Raji (cell line): ENCODE results near the gene STIM2.

Experiments used
- POLR2A ChIP-seq: IDR thresholded peaks from 2 replicates; pipeline ENCODE4 v1.6.1; 2011; ENCODE audit warnings: low read depth, low read length, control low read depth; ENCODE audit not compliant: insufficient read depth

The STIM2 gene

DNA sequence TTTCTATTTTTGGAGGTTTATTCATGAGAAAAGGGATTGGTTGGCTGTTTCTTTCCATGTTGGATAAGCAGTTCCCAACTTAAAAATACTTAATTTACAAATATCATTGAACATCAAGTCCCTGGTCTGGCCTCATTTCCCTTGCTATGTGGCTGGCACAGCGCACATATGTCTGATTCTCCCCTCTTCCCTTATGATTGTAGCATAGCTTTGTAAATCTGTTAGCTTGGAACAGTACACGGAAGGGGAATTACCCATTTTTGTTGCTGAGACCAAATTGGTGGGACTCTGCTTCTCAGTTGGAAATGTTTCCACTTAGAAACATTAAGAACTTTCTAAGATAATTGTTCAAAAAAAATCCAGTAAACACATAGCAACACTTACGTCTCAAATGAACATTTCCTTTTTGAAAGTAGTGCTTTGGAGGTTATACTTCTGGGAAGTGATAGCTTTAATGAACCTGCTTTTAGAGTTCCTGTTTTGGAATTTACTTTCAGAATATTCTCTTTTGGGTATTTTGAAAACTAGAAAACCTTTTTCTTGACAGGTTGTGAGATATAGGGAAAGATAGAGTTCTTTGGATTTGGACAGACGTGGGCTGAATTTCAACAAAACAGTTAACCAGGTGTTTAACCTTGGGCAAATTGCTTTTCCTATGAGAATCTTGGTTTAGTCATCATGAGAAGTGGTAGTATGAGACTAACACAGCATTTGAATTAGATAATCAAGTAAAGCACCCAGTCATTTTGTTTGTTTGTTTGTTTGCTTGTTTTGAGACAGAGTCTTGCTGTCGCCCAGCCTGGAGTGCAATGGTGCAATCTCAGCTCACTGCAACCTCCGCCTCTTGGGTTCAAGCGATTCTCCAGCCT lies 47.3 kb downstream of the STIM2 start:
- no peak for TF ChIP-seq POLR2A

GRCh38 chr4:26909369-26909768 lies 48.7 kb downstream of the STIM2 start:
- no peak for TF ChIP-seq POLR2A

DNA sequence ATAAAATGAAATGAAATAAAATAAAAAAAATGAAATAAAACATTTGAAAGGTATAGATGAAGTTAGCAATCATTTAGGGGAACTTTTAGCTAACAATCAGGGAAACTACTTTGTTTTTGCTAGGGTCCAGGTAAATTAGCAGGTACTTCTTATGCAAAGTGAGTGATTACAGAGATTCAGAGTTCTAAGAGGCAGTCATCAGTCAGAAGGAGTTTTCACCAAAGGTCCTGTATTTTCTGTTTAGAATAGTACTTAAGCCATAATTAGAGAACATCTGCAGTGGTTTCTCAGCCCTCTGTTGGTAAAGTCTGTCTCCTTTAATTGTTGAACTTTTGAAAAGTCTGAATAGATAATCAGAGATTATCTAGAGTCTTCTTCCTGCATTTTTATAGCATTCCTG lies 50.6 kb downstream of the STIM2 start:
- TF ChIP-seq POLR2A: no peak

DNA sequence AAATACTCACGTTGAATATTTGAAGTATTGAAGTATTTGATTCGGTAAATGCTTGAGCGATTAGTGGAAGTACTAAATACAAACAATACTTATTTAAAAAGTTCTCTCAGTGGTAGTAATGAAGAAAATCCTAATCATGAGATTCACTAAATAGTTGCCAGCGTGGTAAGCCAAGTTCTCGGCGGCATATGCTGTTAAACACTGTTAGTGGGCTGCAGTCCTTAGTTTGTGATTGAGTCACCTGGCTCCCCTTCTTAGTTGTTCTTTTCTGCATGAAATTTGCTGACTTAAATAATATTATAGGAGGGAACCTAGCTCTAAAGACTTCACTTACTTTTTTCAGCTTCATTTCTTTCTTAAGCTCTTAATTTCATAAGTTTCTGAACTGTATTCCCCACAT lies 51.4 kb downstream of the STIM2 start:
- TF ChIP-seq POLR2A: no peak

GRCh38 chr4:26912810-26913209 lies 52.2 kb downstream of the STIM2 start:
- TF ChIP-seq POLR2A: no peak

- no peak for TF ChIP-seq POLR2A
These were observed 55.6 kb downstream of the STIM2 start for GRCh38 chr4:26916195-26916594.

GRCh38 chr4:26930964-26931363 lies 70.3 kb downstream of the STIM2 start:
- TF ChIP-seq POLR2A: no peak

DNA sequence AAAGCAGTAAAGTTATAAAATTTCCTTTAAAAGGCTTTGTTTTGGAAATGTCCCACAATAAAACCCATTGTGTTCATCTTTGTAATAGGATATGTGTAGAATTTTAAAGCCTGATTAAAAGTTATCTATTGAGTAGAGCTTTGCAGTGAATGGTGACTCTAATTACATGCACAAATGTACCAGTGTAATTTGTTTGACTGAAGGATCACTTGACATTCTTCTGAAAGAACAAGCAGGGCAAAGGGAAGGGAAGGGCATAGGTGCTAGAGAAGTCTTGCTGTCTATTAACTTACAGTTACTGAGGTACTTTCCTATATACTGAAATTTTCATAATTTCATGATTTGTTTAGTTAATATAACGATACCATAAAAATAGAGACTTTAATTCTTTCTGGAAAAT lies 70.8 kb downstream of the STIM2 start:
- TF ChIP-seq POLR2A: no peak

- TF ChIP-seq POLR2A: no peak
These were observed 71.3 kb downstream of the STIM2 start for GRCh38 chr4:26931966-26932365.

DNA sequence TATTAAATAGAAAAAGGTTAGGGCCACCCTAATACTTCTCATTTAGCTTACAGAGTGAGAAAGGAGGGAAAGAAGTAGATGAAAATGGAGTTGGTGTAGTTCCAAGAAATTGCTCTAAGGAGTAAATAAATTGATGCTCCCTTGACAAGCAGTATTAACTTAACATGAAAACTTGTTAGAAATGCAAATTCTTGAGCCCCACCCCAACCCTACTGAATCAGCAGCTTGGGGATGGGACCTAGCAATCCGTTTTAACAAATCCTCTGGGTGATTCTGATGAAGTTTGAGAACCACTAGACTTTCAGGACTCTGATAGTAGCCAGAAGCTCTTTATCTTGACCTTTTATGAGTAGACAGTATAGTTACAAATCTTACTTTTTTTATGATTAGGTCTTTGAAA lies 74.8 kb downstream of the STIM2 start:
- no peak for TF ChIP-seq POLR2A

DNA sequence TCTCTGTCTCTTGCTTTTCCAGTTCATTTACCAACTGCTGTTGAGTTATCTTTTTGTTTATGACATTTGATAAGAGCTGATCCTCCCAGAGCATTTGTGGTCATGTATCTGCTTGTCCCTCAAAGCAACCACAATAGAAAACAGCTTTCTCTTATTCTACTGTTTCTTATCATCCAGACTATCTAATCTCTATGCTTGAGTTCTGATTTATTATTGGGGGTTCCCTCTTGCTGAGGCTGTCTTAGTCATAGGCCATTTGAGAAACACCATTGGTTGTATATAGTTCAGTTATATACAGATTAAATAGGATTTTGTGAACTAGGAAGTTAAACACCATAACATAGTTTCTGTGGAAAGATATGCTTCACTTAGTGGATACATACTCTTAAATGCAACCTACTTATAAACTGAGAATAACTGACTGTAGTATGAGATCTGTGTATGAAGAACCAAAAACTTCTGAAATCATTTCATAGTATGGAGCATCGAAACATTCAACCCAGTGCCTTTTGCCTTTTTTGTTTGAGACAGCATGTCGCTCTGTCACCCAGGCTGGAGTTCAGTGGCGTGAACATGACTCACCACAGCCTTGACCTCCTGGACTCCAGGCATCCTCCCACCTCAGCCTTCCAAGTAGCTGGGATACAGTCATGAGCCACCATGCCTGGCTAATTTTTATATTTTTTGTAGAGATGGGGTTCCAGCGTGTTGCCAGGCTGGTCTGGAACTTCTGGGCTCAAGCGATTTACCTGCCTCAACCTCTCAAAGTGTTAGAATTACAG lies 75.8 kb downstream of the STIM2 start:
- no peak for TF ChIP-seq POLR2A

- TF ChIP-seq POLR2A: no peak
These were observed 76.5 kb downstream of the STIM2 start for GRCh38 chr4:26937139-26937538.

DNA sequence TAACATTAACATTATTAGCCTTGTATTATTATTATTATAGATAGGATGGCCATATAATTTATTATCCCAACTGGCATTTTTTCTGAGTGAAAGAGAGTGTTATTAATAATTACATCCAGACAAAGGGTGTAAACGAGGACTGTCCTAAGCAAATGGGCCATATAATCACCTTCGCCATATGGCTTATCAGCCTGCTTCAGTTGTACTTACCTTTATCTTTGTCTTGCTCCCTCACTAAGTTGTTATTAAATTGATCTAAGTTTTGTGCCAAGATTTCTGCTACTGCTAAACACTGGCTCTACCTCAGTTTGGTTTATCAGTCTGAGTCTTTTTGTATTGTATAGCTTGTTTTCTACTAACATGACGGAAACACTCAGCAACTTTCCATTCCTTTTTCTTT lies 76.9 kb downstream of the STIM2 start:
- no peak for TF ChIP-seq POLR2A

DNA sequence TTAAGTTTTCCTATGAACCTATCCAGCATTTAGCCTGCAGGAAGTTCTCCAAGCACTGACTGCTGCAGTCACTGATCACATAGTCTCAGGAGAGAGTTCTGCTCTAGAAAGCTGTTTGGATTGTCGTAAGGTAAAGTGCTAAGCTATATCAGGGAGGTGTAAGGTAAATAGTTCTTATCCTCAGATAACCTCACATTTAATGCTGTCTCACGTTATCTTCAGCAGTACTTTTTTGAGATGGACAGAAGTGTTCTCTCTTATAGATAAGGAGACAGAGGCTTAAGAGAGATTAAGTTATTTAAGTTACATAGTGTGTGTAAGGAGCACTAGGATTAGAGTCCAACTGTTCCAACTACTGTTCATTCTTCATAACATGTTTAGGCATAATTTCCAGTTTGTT lies 77.9 kb downstream of the STIM2 start:
- TF ChIP-seq POLR2A: no peak

- TF ChIP-seq POLR2A: no peak
These were observed 81.3 kb downstream of the STIM2 start for GRCh38 chr4:26941951-26942350.

GRCh38 chr4:26942871-26943270 lies 82.2 kb downstream of the STIM2 start:
- TF ChIP-seq POLR2A: no peak
